OCI-LY1 (cell line): ENCODE results near the gene SOCS6.

Experiments
- H2AFZ ChIP-seq: fragments of 200-600 bp; sonication (generic), shearing (Covaris generic); 2 replicates; pipeline ENCODE4 v1.6.0; 2014; ENCODE audit warnings: antibody characterized with exemption, mild to moderate bottlenecking, low read length
- H3F3A ChIP-seq: fragments of 200-600 bp; sonication (generic), shearing (Covaris generic); 2 replicates; pipeline ENCODE4 v1.6.0; 2014; ENCODE audit warnings: mild to moderate bottlenecking, antibody characterized with exemption, low read length, moderate library complexity; ENCODE audit not compliant: insufficient read depth
- H3K27ac ChIP-seq: fragments of 200-600 bp; sonication (generic); 2 replicates; pipeline ENCODE4 v1.5.1; 2014; ENCODE audit warnings: low read length, mixed run types, mild to moderate bottlenecking, low read depth; ENCODE audit not compliant: poor library complexity, severe bottlenecking
- H3K27me3 ChIP-seq: fragments of 200-600 bp; sonication (generic); 2 replicates; pipeline ENCODE4 v1.6.0; 2014; ENCODE audit warnings: antibody characterized with exemption, mild to moderate bottlenecking, low read length, moderate library complexity; ENCODE audit not compliant: insufficient read depth
- H3K36me3 ChIP-seq: fragments of 200-600 bp; sonication (generic); 2 replicates; pipeline ENCODE4 v1.6.1; 2014; ENCODE audit warnings: mild to moderate bottlenecking, antibody characterized with exemption, low read length, moderate library complexity, mixed read lengths; ENCODE audit not compliant: insufficient read depth
- H3K4me1 ChIP-seq: fragments of 200-600 bp; sonication (generic); 2 replicates; pipeline ENCODE4 v1.5.1; 2014; ENCODE audit warnings: mild to moderate bottlenecking, low read length, moderate library complexity; ENCODE audit not compliant: insufficient read depth, severe bottlenecking
- H3K4me2 ChIP-seq: fragments of 200-600 bp; sonication (generic), shearing (Covaris generic); 2 replicates; pipeline ENCODE4 v1.6.1; 2014; ENCODE audit warnings: low read length
- H3K4me3 ChIP-seq: fragments of 200-600 bp; sonication (generic); 2 replicates; pipeline ENCODE4 v1.5.1; 2014; ENCODE audit warnings: low read length, low read depth, mild to moderate bottlenecking, mixed read lengths; ENCODE audit not compliant: poor library complexity, severe bottlenecking
- H3K79me2 ChIP-seq: fragments of 200-600 bp; shearing (Covaris generic); 2 replicates; pipeline ENCODE4 v1.6.1; 2016; ENCODE audit warnings: mixed run types, low read length, mixed read lengths; ENCODE audit not compliant: insufficient read depth
- H3K9ac ChIP-seq: fragments of 200-600 bp; sonication (generic), shearing (Covaris generic); 2 replicates; pipeline ENCODE4 v1.6.1; 2014; ENCODE audit warnings: mild to moderate bottlenecking, low read length, mixed read lengths
- H3K9me2 ChIP-seq: fragments of 200-600 bp; sonication (generic), shearing (Covaris generic); 2 replicates; pipeline ENCODE4 v1.6.1; 2014; ENCODE audit warnings: low read depth, mild to moderate bottlenecking, low read length, mixed read lengths
- H3K9me3 ChIP-seq: fragments of 200-600 bp; shearing (Covaris generic); 2 replicates; pipeline ENCODE4 v1.6.1; 2014; ENCODE audit warnings: low read length, mixed read lengths
- H4K20me1 ChIP-seq: fragments of 200-600 bp; sonication (generic), shearing (Covaris generic); 2 replicates; pipeline ENCODE4 v1.6.0; 2016; ENCODE audit warnings: mild to moderate bottlenecking, low read length; ENCODE audit not compliant: insufficient read depth
- EZH2 ChIP-seq: fragments of 200-600 bp; sonication (generic), shearing (Covaris generic); IDR thresholded peaks from 2 replicates; pipeline ENCODE4 v1.8.0; 2017; ENCODE audit warnings: borderline replicate concordance, mixed run types, mild to moderate bottlenecking, antibody characterized with exemption, low read length, moderate library complexity, mixed read lengths
- TF ChIP-seq, protein P1 (sequence below): fragments of 200-600 bp; sonication (generic), shearing (Covaris generic); IDR thresholded peaks from 2 replicates; pipeline ENCODE4 v1.5.1; 2017; ENCODE audit warnings: mild to moderate bottlenecking, antibody characterized with exemption, low read length, moderate library complexity, mixed read lengths

Gene SOCS6

DNA sequence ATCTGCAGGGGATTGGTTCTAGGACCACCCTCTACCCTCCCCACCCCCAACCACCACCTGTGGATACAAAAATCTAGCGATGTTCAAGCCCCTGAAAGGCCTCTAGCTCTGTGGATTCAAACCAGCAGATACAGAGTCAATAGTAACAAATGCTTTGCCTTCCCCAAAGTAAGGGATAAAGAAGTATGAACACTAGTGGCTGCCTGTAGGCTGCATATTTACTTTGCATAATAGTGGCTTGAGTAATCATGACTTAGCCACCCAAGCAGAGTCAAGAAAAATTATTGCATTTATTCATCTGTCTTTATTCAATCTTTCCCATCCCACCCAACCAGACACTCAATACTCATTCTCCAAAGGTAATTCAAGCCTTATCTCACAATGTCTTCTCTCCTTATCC is 43.8 kb downstream of the SOCS6 start:
- H3K27me3 ChIP-seq, result no peaks in the 10 kb centered on the region
- no peak for TF ChIP-seq EZH2
- TF ChIP-seq, protein P1, sequence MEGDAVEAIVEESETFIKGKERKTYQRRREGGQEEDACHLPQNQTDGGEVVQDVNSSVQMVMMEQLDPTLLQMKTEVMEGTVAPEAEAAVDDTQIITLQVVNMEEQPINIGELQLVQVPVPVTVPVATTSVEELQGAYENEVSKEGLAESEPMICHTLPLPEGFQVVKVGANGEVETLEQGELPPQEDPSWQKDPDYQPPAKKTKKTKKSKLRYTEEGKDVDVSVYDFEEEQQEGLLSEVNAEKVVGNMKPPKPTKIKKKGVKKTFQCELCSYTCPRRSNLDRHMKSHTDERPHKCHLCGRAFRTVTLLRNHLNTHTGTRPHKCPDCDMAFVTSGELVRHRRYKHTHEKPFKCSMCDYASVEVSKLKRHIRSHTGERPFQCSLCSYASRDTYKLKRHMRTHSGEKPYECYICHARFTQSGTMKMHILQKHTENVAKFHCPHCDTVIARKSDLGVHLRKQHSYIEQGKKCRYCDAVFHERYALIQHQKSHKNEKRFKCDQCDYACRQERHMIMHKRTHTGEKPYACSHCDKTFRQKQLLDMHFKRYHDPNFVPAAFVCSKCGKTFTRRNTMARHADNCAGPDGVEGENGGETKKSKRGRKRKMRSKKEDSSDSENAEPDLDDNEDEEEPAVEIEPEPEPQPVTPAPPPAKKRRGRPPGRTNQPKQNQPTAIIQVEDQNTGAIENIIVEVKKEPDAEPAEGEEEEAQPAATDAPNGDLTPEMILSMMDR, result no peak
- no peaks in the 10 kb centered on the region for H3K9me3 ChIP-seq
- no peaks in the 10 kb centered on the region for H4K20me1 ChIP-seq
- H3K4me3 ChIP-seq, result no peak overlapping the region
- no peaks in the 10 kb centered on the region for H3K79me2 ChIP-seq
- no peaks in the 10 kb centered on the region for H3K36me3 ChIP-seq
- H3F3A ChIP-seq, result no peaks in the 10 kb centered on the region
- no peak overlapping the region for H2AFZ ChIP-seq
- no peak overlapping the region for H3K27ac ChIP-seq
- no peaks in the 10 kb centered on the region for H3K4me1 ChIP-seq
- no peaks in the 10 kb centered on the region for H3K9me2 ChIP-seq
- no peak overlapping the region for H3K9ac ChIP-seq
- no peak overlapping the region for H3K4me2 ChIP-seq

DNA sequence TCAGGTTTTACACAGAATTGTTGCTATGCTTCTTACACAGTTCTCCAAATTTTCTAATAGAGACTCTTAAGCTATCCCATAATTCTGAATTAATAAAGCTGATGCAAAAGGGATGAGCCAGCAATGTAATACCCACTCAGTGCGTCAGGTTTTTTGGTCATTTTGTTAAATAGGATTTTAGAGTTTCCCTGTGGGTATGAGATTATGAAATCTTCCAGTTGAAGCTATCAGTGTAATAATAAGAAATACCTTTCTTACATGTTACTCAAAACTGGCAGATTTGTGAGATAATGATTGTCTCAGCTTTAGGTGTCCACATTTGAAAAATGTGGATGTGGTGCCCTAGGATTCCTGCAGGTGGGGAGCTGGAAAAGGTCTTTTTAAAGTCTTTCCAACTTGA is 44.5 kb downstream of the SOCS6 start:
- H3K9ac ChIP-seq, result no peak overlapping the region
- H3K79me2 ChIP-seq, result no peaks in the 10 kb centered on the region
- H3F3A ChIP-seq, result no peaks in the 10 kb centered on the region
- no peaks in the 10 kb centered on the region for H3K9me3 ChIP-seq
- no peak for TF ChIP-seq EZH2
- TF ChIP-seq, protein P1, result no peak
- no peaks in the 10 kb centered on the region for H3K9me2 ChIP-seq
- H3K27ac ChIP-seq, result no peak overlapping the region
- no peaks in the 10 kb centered on the region for H3K4me1 ChIP-seq
- H3K36me3 ChIP-seq, result no peaks in the 10 kb centered on the region
- no peak overlapping the region for H2AFZ ChIP-seq
- H3K27me3 ChIP-seq, result no peaks in the 10 kb centered on the region
- H3K4me3 ChIP-seq, result no peak overlapping the region
- H3K4me2 ChIP-seq, result no peak overlapping the region
- H4K20me1 ChIP-seq, result no peaks in the 10 kb centered on the region

DNA sequence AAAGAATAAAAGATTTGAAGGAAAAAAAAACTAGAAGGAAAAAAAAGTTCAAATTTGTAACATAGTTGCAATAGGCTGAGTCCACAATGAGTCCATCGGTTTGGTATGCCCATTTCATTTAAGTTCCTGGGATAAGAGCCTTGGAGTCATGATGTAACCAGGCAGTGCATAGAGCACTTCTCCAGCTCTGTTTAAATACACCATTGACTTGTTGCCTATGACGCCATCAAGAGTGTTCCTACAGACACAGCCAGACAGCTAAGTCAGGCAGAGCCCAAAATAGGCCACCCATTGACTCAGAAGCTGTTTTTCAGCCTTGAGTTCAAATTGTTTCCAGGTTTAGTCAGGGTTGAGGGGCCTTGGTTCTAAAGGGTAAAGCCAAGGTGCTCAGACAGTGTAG is 44.9 kb downstream of the SOCS6 start:
- H2AFZ ChIP-seq, result no peak overlapping the region
- no peak overlapping the region for H3K27ac ChIP-seq
- H3K4me3 ChIP-seq, result no peak overlapping the region
- no peak for TF ChIP-seq EZH2
- TF ChIP-seq, protein P1, result no peak
- no peaks in the 10 kb centered on the region for H3K4me1 ChIP-seq
- no peaks in the 10 kb centered on the region for H4K20me1 ChIP-seq
- H3K27me3 ChIP-seq, result no peaks in the 10 kb centered on the region
- no peak overlapping the region for H3K9ac ChIP-seq
- no peaks in the 10 kb centered on the region for H3K9me2 ChIP-seq
- no peaks in the 10 kb centered on the region for H3F3A ChIP-seq
- no peaks in the 10 kb centered on the region for H3K36me3 ChIP-seq
- no peaks in the 10 kb centered on the region for H3K79me2 ChIP-seq
- H3K4me2 ChIP-seq, result no peak overlapping the region
- H3K9me3 ChIP-seq, result no peaks in the 10 kb centered on the region
